Activated naive CD4-positive, alpha-beta T cell treated with anti-CD3 and anti-CD28 coated beads for 36 hours (primary cell): ENCODE results near the gene TRDN. TPM values are rescaled to one million over a fixed set of nuclear protein-coding genes. Genes with fewer than 3 reads are reported as not detected.
"Not testable (repeated sequence)": the region's sequence is repeated elsewhere in the genome, so short reads cannot be mapped to it uniquely, and the experiment has no call there.

Source experiments
- CTCF ChIA-PET: fragments of 350-600 bp; sonication (Branson Sonifier 250); formaldehyde crosslinking; loops from one replicate; lab custom pipeline; 2021; ENCODE audit warnings: antibody characterized with exemption; lab: Charles Lee
- DNase-seq: peaks from one replicate; pipeline ENCODE4 v3.0.0-alpha.2; 2020
- H3K27ac Mint-ChIP-seq: one replicate; pipeline ENCODE4 v1.8.0; 2021; ENCODE audit warnings: mild to moderate bottlenecking, mixed read lengths
- H3K27me3 Mint-ChIP-seq: one replicate; pipeline ENCODE4 v1.8.0; 2021; ENCODE audit warnings: low read depth, mixed read lengths
- H3K36me3 Mint-ChIP-seq: one replicate; pipeline ENCODE4 v1.8.0; 2021; ENCODE audit warnings: low read depth, mixed read lengths
- H3K4me1 Mint-ChIP-seq: one replicate; pipeline ENCODE4 v1.8.0; 2021; ENCODE audit warnings: low read depth, mixed read lengths
- H3K4me3 Mint-ChIP-seq: one replicate; pipeline ENCODE4 v1.8.0; 2021; ENCODE audit warnings: mild to moderate bottlenecking, moderate library complexity, mixed read lengths
- H3K9me3 Mint-ChIP-seq: one replicate; pipeline ENCODE4 v1.8.0; 2021; ENCODE audit warnings: mixed read lengths
- intact Hi-C: fragments of 100-400 bp; cut with micrococcal nuclease; formaldehyde crosslinking; loops from one replicate; pipeline ENCODE4 v1.15.1; 2023
- total RNA-seq, 2 experiments: library from RNA; stranded (reverse); gene quantifications; one replicate each; pipeline ENCODE4 v1.2.3, GENCODE V29; 2021

The TRDN gene
- total RNA-seq, 2 experiments from 2014 or later = not detected

- CTCF ChIA-PET, H3K4me3 Mint-ChIP-seq: not testable (repeated sequence)
These were observed 49.3 kb downstream of the TRDN start for GRCh38 chr6:123587407-123587806.

GRCh38 chr6:123580331-123580730 lies 56.4 kb downstream of the TRDN start:
- H3K4me1 Mint-ChIP-seq = no peaks in the 10 kb centered on the region
- no peak overlapping the region for H3K27ac Mint-ChIP-seq
- H3K9me3 Mint-ChIP-seq = no peaks in the 10 kb centered on the region
- CTCF ChIA-PET = no interaction called here
- no peak for DNase-seq
- intact Hi-C loops = no loop called here
- H3K27me3 Mint-ChIP-seq = no peaks in the 10 kb centered on the region
- H3K36me3 Mint-ChIP-seq = no peaks in the 10 kb centered on the region
- no peak overlapping the region for H3K4me3 Mint-ChIP-seq

More at GRCh38 chr6:123587407-123587806, 49.3 kb downstream of the TRDN start:
- H3K4me1 Mint-ChIP-seq, H3K27me3 Mint-ChIP-seq, H3K27ac Mint-ChIP-seq, intact Hi-C loops, DNase-seq, H3K36me3 Mint-ChIP-seq, H3K9me3 Mint-ChIP-seq: not testable (repeated sequence)

GRCh38 chr6:123575188-123575587 lies 61.6 kb downstream of the TRDN start:
- CTCF ChIA-PET = no interaction called here
- no peak overlapping the region for H3K27ac Mint-ChIP-seq
- intact Hi-C loops = no loop called here
- no peaks in the 10 kb centered on the region for H3K4me1 Mint-ChIP-seq
- no peaks in the 10 kb centered on the region for H3K36me3 Mint-ChIP-seq
- no peak for DNase-seq
- no peaks in the 10 kb centered on the region for H3K9me3 Mint-ChIP-seq
- no peak overlapping the region for H3K4me3 Mint-ChIP-seq
- no peaks in the 10 kb centered on the region for H3K27me3 Mint-ChIP-seq

GRCh38 chr6:123570813-123571684 lies 65.7 kb downstream of the TRDN start:
- no peaks in the 10 kb centered on the region for H3K27me3 Mint-ChIP-seq
- no peak for DNase-seq
- no peaks in the 10 kb centered on the region for H3K4me1 Mint-ChIP-seq
- H3K9me3 Mint-ChIP-seq = no peaks in the 10 kb centered on the region
- no peaks in the 10 kb centered on the region for H3K36me3 Mint-ChIP-seq
- intact Hi-C loops = no loop called here
- H3K4me3 Mint-ChIP-seq = no peak overlapping the region
- CTCF ChIA-PET = no interaction called here
- H3K27ac Mint-ChIP-seq = no peak overlapping the region

GRCh38 chr6:123569575-123569974 lies 67.2 kb downstream of the TRDN start:
- DNase-seq = no peak
- Mint-ChIP-seq H3K27ac (no peak overlapping the region), H3K4me1 (no peaks in the 10 kb centered on the region), H3K36me3 (no peaks in the 10 kb centered on the region), H3K4me3 (no peak overlapping the region), H3K9me3 (no peaks in the 10 kb centered on the region), H3K27me3 (no peaks in the 10 kb centered on the region)
- intact Hi-C loops = no loop called here
- CTCF ChIA-PET = no interaction called here

- Mint-ChIP-seq H3K9me3 (no peaks in the 10 kb centered on the region), H3K4me3 (no peak overlapping the region), H3K27me3 (no peaks in the 10 kb centered on the region), H3K27ac (no peak overlapping the region), H3K36me3 (no peaks in the 10 kb centered on the region), H3K4me1 (no peaks in the 10 kb centered on the region)
- intact Hi-C loops = no loop called here
- CTCF ChIA-PET = no interaction called here
- no peak for DNase-seq
These were observed 71.2 kb downstream of the TRDN start for GRCh38 chr6:123565529-123565928.

- Mint-ChIP-seq H3K9me3 (no peaks in the 10 kb centered on the region), H3K4me1 (no peaks in the 10 kb centered on the region), H3K36me3 (no peaks in the 10 kb centered on the region), H3K27me3 (no peaks in the 10 kb centered on the region), H3K4me3 (no peak overlapping the region), H3K27ac (no peak overlapping the region)
- intact Hi-C loops = no loop called here
- CTCF ChIA-PET = no interaction called here
- DNase-seq = no peak
These were observed 72.4 kb downstream of the TRDN start for GRCh38 chr6:123564361-123564760.

GRCh38 chr6:123562677-123563076 lies 74.1 kb downstream of the TRDN start:
- H3K9me3 Mint-ChIP-seq = peaks cover 4% of the 10 kb centered on the region
- DNase-seq = no peak
- intact Hi-C loops = no loop called here
- H3K27ac Mint-ChIP-seq = no peak overlapping the region
- CTCF ChIA-PET = interaction anchor here (0.6 kb wide), 1 partner anchor 1176 kb away, joined by 3 read pairs; no protein-coding TSS in a partner anchor
- no peak overlapping the region for H3K4me3 Mint-ChIP-seq
- no peaks in the 10 kb centered on the region for H3K36me3 Mint-ChIP-seq
- no peaks in the 10 kb centered on the region for H3K27me3 Mint-ChIP-seq
- no peaks in the 10 kb centered on the region for H3K4me1 Mint-ChIP-seq

- no peak for DNase-seq
- Mint-ChIP-seq H3K4me1 (no peaks in the 10 kb centered on the region), H3K27me3 (no peaks in the 10 kb centered on the region), H3K27ac (no peak overlapping the region), H3K9me3 (peaks cover 4% of the 10 kb centered on the region), H3K36me3 (no peaks in the 10 kb centered on the region), H3K4me3 (no peak overlapping the region)
- CTCF ChIA-PET = interaction anchor here (0.6 kb wide), 1 partner anchor 1176 kb away, joined by 3 read pairs; no protein-coding TSS in a partner anchor
- intact Hi-C loops = no loop called here
These were observed 74.5 kb downstream of the TRDN start for GRCh38 chr6:123562264-123562663.

GRCh38 chr6:123559816-123560215 lies 76.9 kb downstream of the TRDN start:
- H3K4me3 Mint-ChIP-seq, H3K27ac Mint-ChIP-seq, DNase-seq, intact Hi-C loops, H3K36me3 Mint-ChIP-seq, H3K4me1 Mint-ChIP-seq, H3K27me3 Mint-ChIP-seq, H3K9me3 Mint-ChIP-seq, CTCF ChIA-PET: not testable (repeated sequence)

- H3K4me1 Mint-ChIP-seq, H3K9me3 Mint-ChIP-seq, H3K36me3 Mint-ChIP-seq, H3K27ac Mint-ChIP-seq, H3K27me3 Mint-ChIP-seq, intact Hi-C loops, H3K4me3 Mint-ChIP-seq, CTCF ChIA-PET, DNase-seq: not testable (repeated sequence)
These were observed 79.3 kb downstream of the TRDN start for GRCh38 chr6:123557474-123557873.

- Mint-ChIP-seq H3K27me3 (no peaks in the 10 kb centered on the region), H3K4me3 (no peak overlapping the region), H3K36me3 (no peaks in the 10 kb centered on the region), H3K27ac (no peak overlapping the region), H3K9me3 (no peaks in the 10 kb centered on the region), H3K4me1 (no peaks in the 10 kb centered on the region)
- intact Hi-C loops = no loop called here
- no peak for DNase-seq
- CTCF ChIA-PET = no interaction called here
These were observed 84.6 kb downstream of the TRDN start for GRCh38 chr6:123551939-123552707.
